IPS-15b (cell line): ENCODE measurements around the gene PRICKLE1.

Source experiments
- H3K27me3 ChIP-seq: one replicate; pipeline ENCODE4 v1.6.1; 2013; ENCODE audit warnings: low read length; ENCODE audit not compliant: control insufficient read depth, insufficient read depth
- H3K36me3 ChIP-seq: one replicate; pipeline ENCODE4 v1.6.1; 2013; ENCODE audit warnings: low read length; ENCODE audit not compliant: control insufficient read depth, insufficient read depth
- H3K4me1 ChIP-seq: one replicate; pipeline ENCODE4 v1.6.1; 2013; ENCODE audit warnings: mild to moderate bottlenecking, low read length; ENCODE audit not compliant: control insufficient read depth, insufficient read depth
- H3K4me3 ChIP-seq: one replicate; pipeline ENCODE4 v1.5.1; 2013; ENCODE audit warnings: low read depth, low read length
- H3K9ac ChIP-seq: one replicate; pipeline ENCODE4 v1.6.1; 2013; ENCODE audit warnings: low read depth, mild to moderate bottlenecking, low read length
- H3K9me3 ChIP-seq: one replicate; pipeline ENCODE4 v1.6.1; 2013; ENCODE audit warnings: mild to moderate bottlenecking, low read length; ENCODE audit not compliant: control insufficient read depth, insufficient read depth

Gene PRICKLE1

DNA sequence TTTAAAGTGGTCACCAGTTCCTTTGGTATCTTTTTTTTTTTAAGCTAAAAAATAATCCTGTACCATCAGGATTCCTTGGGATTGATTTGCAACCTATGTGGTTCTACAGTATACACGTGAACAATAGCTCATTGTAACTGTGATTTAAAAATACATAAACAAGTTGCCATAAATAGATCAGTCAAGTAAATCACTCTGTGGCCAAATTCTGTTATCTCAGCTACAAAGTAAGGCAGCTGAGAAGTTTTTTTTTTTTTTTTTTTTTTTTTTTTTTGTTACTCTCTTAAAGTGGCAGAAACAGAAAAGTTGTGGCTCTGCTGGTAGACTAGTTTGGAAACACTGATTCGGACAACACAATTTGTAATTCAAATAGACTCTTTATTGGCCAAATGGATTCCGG lies 104.5 kb downstream of the PRICKLE1 start:
- Histone ChIP-seq H3K4me1 (peaks cover 41% of the 10 kb centered on the region), H3K9me3 (no peaks in the 10 kb centered on the region), H3K4me3 (no peak overlapping the region), H3K27me3 (peaks cover 43% of the 10 kb centered on the region), H3K36me3 (no peaks in the 10 kb centered on the region), H3K9ac (no peak overlapping the region)

DNA sequence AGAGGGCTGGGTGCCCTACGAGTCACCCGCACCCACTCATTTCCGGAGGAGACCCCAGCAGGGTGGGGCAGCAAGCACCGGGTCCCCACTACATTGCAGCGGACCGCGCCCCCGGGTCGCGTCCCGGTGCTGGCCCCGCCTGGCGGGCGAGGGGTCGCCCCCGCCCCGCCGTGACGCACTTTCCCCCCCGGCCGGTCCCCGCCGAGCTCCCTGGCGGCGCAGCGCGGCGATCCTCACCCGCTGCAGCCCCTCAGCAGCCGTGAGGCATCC lies 106.1 kb downstream of the PRICKLE1 start:
- no peaks in the 10 kb centered on the region for H3K9me3 ChIP-seq
- H3K27me3 ChIP-seq: peaks cover 38% of the 10 kb centered on the region
- peak overlapping the region; percentile 80 for H3K4me3 ChIP-seq
- H3K4me1 ChIP-seq: peaks cover 46% of the 10 kb centered on the region
- no peaks in the 10 kb centered on the region for H3K36me3 ChIP-seq
- peak overlapping the region; percentile 85 for H3K9ac ChIP-seq

DNA sequence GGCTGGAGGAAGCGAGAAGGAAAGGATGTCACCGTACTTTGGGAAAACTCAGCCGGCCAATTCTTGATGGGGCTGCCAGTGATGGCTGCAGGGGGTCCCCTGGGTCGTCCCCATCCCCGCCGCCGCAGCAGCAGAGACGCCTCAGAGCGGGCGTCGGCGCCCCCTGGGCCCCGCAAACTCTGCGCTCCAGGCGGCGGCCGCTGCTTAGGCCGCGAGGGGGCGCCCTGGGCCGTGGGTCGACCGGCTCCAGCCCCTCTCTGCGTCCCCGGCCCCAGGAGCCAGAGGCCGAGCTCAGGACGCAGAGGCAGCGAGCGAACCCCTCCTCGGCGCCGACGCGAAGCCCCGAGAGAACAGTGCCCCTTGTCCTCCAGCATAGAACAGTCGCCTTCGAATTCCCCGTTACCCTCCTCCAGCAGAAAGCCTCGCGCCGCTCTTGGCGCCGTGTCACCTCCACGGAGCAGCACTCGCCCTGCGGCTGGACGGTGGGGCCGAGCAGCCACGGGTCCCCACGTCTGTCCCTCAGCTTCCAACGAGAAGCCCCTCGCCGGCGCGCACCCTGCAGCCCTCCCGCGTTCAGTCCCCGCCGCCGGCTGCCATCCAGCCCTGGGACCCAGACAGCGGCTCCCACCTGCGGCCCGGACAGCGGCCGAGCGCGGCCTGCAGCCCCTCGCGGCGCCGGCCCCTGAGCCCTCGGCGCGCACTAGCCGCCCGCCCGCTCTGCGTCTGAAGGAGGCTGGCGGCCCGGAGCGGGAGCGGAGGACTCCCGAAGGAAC lies 106.6 kb downstream of the PRICKLE1 start:
- H3K9ac ChIP-seq: peak overlapping the region; percentile 85
- H3K36me3 ChIP-seq: no peaks in the 10 kb centered on the region
- H3K4me1 ChIP-seq: peaks cover 48% of the 10 kb centered on the region
- H3K9me3 ChIP-seq: no peaks in the 10 kb centered on the region
- H3K27me3 ChIP-seq: peaks cover 33% of the 10 kb centered on the region
- peak overlapping the region; percentile 80 for H3K4me3 ChIP-seq

DNA sequence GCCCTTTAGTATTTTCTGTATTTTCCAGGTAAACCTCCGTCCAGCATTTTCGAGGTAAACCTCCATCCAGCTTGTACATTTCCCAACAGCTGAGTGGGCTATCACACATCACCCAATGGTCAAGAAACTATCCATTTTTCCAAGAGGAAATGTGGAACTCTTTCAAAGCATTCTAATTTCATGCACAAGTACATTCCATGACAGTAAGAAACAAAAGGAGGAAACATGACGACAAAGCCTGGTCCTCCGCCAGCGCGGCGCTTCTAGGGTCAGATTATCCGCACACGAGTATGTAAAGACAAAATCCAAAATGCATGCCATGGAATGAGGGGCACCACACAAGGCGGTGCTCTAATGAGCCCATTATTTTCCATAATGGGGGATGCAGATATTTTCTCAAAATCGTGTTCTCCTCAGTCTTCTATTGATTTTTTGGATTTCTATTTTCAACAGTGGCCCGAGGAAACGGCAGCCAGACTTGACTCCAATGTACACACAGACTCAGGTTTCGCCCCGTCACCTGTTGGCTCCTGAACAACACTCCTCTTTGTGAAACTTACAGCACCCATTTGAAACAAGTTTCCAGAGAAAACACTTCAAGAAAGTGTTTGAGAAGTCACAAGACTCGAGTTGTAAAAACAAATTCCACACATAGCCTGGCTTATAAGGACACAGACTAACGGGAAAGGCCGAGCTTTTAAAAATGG lies 107.4 kb downstream of the PRICKLE1 start:
- no peaks in the 10 kb centered on the region for H3K36me3 ChIP-seq
- peaks cover 25% of the 10 kb centered on the region for H3K27me3 ChIP-seq
- peak overlapping the region; percentile 50 for H3K9ac ChIP-seq
- peak overlapping the region; percentile 80 for H3K4me3 ChIP-seq
- peaks cover 44% of the 10 kb centered on the region for H3K4me1 ChIP-seq
- no peaks in the 10 kb centered on the region for H3K9me3 ChIP-seq

DNA sequence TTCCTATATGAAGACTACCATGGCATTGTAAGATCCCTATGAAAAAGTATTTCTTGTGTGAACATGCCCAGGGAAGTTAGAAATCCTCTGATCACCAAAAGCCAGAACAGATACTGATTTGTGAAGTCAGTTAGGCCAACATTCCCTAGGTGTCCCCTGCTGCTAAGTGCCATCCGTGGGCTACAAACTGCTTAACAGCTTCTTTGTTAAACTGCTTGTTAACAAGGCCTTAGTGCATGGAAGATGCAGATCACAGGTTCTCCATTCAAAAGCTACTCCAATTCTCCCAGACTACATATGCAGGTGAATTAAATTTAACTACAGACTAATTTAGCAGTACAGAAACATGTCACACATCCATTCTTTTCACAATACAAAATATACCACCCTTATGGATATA lies 108.2 kb downstream of the PRICKLE1 start:
- Histone ChIP-seq H3K4me1 (peaks cover 36% of the 10 kb centered on the region), H3K27me3 (peaks cover 17% of the 10 kb centered on the region), H3K4me3 (peak overlapping the region; percentile 80), H3K36me3 (no peaks in the 10 kb centered on the region), H3K9ac (no peak overlapping the region), H3K9me3 (no peaks in the 10 kb centered on the region)

DNA sequence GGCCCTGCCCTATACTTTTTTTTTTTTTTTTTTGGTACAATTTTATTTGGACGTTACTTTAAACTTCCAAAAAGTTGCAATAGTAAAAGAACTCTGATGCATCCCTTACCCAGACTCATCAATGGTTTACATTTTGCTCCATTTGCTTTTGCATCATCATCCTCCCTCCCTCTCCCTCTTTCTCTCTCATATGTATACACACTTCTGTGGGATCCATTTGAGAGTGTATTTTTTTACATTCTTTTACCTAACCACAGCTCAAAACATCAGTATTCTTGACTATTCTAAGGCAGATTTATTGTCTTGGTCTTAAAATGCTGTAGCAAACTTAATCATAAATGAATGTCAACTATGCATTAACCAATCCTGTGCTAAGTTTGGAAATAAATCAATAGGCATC lies 111.6 kb downstream of the PRICKLE1 start:
- H3K36me3 ChIP-seq: no peaks in the 10 kb centered on the region

DNA sequence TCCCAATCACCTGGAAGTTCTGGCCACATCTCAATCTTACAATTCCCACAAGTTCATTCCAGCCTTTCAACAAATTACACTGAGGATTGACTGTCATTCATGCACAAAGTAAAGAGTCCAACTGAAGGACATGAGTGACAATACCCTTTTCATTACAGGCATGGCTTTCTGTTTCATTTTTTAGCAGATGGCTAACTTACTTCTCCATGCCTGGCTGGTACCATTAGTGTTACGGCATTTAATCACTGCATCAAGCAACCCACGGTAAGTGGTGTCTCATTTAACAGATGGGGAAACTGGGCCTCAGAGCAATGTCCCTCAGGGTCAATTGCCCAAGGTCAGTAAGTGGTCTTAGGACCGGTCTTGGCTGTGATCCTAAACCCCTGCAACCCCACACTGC lies 114.4 kb downstream of the PRICKLE1 start:
- no peak overlapping the region for H3K9ac ChIP-seq
- H3K9me3 ChIP-seq: no peaks in the 10 kb centered on the region
- no peaks in the 10 kb centered on the region for H3K27me3 ChIP-seq
- H3K4me1 ChIP-seq: peaks cover 29% of the 10 kb centered on the region
- no peak overlapping the region for H3K4me3 ChIP-seq
- H3K36me3 ChIP-seq: no peaks in the 10 kb centered on the region

More for the DNA sequence above, 111.6 kb downstream of the PRICKLE1 start:
- Histone ChIP-seq H3K4me1 (peaks cover 29% of the 10 kb centered on the region), H3K9ac (no peak overlapping the region), H3K27me3 (peaks cover 15% of the 10 kb centered on the region), H3K9me3 (no peaks in the 10 kb centered on the region), H3K4me3 (no peak overlapping the region)

DNA sequence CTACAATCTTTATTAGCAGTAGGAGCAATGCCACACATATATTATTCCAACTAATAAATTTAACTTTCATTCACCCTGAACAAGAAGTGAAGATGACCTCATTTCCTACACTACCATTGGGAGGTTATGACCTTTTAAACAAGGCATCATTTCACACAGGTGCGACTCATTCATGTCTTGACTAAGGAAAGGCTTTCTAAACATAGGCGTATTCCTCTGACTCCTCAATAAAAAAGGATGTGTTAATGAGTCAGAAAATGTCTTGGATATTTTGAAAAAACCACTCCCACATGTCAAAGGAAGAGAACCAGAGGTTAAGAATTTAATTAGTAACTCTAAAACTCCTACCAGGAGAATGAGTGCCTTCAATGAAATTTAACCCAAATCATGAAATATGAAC lies 115.2 kb downstream of the PRICKLE1 start:
- Histone ChIP-seq H3K4me1 (peaks cover 29% of the 10 kb centered on the region), H3K27me3 (no peaks in the 10 kb centered on the region), H3K36me3 (no peaks in the 10 kb centered on the region), H3K9ac (no peak overlapping the region), H3K4me3 (no peak overlapping the region), H3K9me3 (no peaks in the 10 kb centered on the region)

- no peak overlapping the region for H3K4me3 ChIP-seq
- H3K9ac ChIP-seq: no peak overlapping the region
- no peaks in the 10 kb centered on the region for H3K9me3 ChIP-seq
- H3K27me3 ChIP-seq: no peaks in the 10 kb centered on the region
- H3K4me1 ChIP-seq: peaks cover 25% of the 10 kb centered on the region
- no peaks in the 10 kb centered on the region for H3K36me3 ChIP-seq
Observed at GRCh38 chr12:42473561-42473960, 116.0 kb downstream of the PRICKLE1 start.

GRCh38 chr12:42473130-42473529 lies 116.4 kb downstream of the PRICKLE1 start:
- no peak overlapping the region for H3K9ac ChIP-seq
- H3K4me3 ChIP-seq: no peak overlapping the region
- no peaks in the 10 kb centered on the region for H3K36me3 ChIP-seq
- peaks cover 23% of the 10 kb centered on the region for H3K4me1 ChIP-seq
- no peaks in the 10 kb centered on the region for H3K27me3 ChIP-seq
- no peaks in the 10 kb centered on the region for H3K9me3 ChIP-seq

DNA sequence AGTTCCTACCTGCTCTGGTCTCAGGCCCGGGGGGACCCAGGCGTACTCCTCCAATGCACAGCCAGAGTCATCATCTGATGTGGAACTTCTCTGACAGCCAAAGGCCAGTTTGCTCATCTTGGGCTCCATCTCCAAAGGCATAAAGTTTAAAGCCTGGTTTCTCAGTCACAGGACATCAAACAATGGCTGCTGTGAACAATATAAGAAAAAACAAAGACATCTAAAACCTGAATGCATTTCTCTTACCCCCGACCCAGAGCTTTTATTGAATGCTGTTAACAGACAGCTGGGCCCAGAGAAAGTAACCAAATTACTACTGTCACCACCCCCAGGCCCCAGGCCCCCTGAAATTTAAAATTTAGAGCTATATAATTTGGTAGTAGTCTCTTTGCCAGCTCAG lies 117.2 kb downstream of the PRICKLE1 start:
- no peaks in the 10 kb centered on the region for H3K36me3 ChIP-seq
- H3K27me3 ChIP-seq: no peaks in the 10 kb centered on the region
- peaks cover 23% of the 10 kb centered on the region for H3K4me1 ChIP-seq
- H3K9me3 ChIP-seq: no peaks in the 10 kb centered on the region
- H3K9ac ChIP-seq: no peak overlapping the region
- H3K4me3 ChIP-seq: no peak overlapping the region
